ENCODE data around the gene MCU. TPM values are rescaled to one million over a fixed set of nuclear protein-coding genes. Genes with fewer than 3 reads are reported as not detected.

Gene MCU
- polyA plus RNA-seq, 1 of the 3 experiments (the other 2 are of a cell fraction) = 20.6 TPM

GRCh38 chr10:72898616-72899015, 206.7 kb downstream of the MCU start:
- Histone ChIP-seq H3K9me2 (no peaks in the 10 kb centered on the region), H3K27ac (ENCODE audit: low read depth in 2 of 2, low read length in 1 of 2) (no peak overlapping the region), H3K36me3 (replicated peaks in 1 of 2; ENCODE audit: control insufficient read depth in 1 of 2, insufficient read depth in 2 of 2, low read length in 1 of 2) (no peaks in the 10 kb centered on the region), H4K20me1 (ENCODE audit: insufficient read depth) (no peaks in the 10 kb centered on the region), H3F3A (replicated peaks; ENCODE audit: insufficient read depth) (no peaks in the 10 kb centered on the region), H3K4me2 (no peak overlapping the region), H3K4me3 (ENCODE audit: low read depth in 2 of 2, low read length in 1 of 2) (no peak overlapping the region), H3K4me1 (ENCODE audit: control insufficient read depth in 1 of 2, insufficient read depth in 2 of 2, low read depth in 1 of 2, low read length in 1 of 2) (no peaks in the 10 kb centered on the region), H3K9me3 (no peaks in the 10 kb centered on the region), H2AFZ (ENCODE audit: low read depth) (no peak overlapping the region), H3K79me2 (ENCODE audit: insufficient read depth) (no peaks in the 10 kb centered on the region), H3K27me3 (ENCODE audit: insufficient read depth) (no peaks in the 10 kb centered on the region), H3K9ac (no peak overlapping the region)
- WGBS (ENCODE audit: low lambda C conversion rate) = 98% methylated on average over 5 of the region's 10 CpGs
- no peak for DNase-seq
- ChIA-PET POLR2A (no interaction called here), CTCF (interaction anchor here (0.9 kb wide), 1 partner anchor 25 kb away, joined by 3 read pairs; no protein-coding TSS in a partner anchor)
- no peak for TF ChIP-seq GATA2 (CRISPR knock-in tag; IDR thresholded peaks at IDR 0.05)
- no peak for TF ChIP-seq FOXM1 (IDR thresholded peaks at IDR 0.05; ENCODE audit: low read depth)
- TF ChIP-seq SIN3A (IDR thresholded peaks at IDR 0.05; ENCODE audit: borderline replicate concordance, low read depth, low read length) = no peak
- no peak for TF ChIP-seq FOXJ3 (CRISPR knock-in tag; IDR thresholded peaks at IDR 0.05)
- TF ChIP-seq YY1 (IDR thresholded peaks at IDR 0.05; ENCODE audit: low read depth) = no peak
- TF ChIP-seq, protein P1, sequence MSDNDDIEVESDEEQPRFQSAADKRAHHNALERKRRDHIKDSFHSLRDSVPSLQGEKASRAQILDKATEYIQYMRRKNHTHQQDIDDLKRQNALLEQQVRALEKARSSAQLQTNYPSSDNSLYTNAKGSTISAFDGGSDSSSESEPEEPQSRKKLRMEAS (IDR thresholded peaks at IDR 0.05; ENCODE audit: low read depth) = no peak
- TF ChIP-seq IRF3 (IDR thresholded peaks at IDR 0.05; ENCODE audit: low read depth, low read length) = no peak
- TF ChIP-seq REST (IDR thresholded peaks at IDR 0.05; ENCODE audit: low read depth, low read length) = no peak
- no peak for TF ChIP-seq MXI1 (IDR thresholded peaks at IDR 0.05; ENCODE audit: low read depth, low read length)
- TF ChIP-seq, protein P2, sequence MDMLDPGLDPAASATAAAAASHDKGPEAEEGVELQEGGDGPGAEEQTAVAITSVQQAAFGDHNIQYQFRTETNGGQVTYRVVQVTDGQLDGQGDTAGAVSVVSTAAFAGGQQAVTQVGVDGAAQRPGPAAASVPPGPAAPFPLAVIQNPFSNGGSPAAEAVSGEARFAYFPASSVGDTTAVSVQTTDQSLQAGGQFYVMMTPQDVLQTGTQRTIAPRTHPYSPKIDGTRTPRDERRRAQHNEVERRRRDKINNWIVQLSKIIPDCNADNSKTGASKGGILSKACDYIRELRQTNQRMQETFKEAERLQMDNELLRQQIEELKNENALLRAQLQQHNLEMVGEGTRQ (IDR thresholded peaks at IDR 0.05; ENCODE audit: borderline replicate concordance, low read depth, low read length) = no peak

GRCh38 chr10:72899545-72899944, 207.6 kb downstream of the MCU start:
- ChIA-PET POLR2A (no interaction called here), CTCF (interaction anchor here (1.3 kb wide), 1 partner anchor 536 kb away, joined by 3 read pairs; no protein-coding TSS in a partner anchor)
- Histone ChIP-seq H3K9me2 (no peaks in the 10 kb centered on the region), H3K27me3 (ENCODE audit: insufficient read depth) (no peaks in the 10 kb centered on the region), H3K9ac (no peak overlapping the region), H2AFZ (ENCODE audit: low read depth) (no peak overlapping the region), H3F3A (replicated peaks; ENCODE audit: insufficient read depth) (no peaks in the 10 kb centered on the region), H3K79me2 (ENCODE audit: insufficient read depth) (no peaks in the 10 kb centered on the region), H3K4me3 (ENCODE audit: low read depth in 2 of 2, low read length in 1 of 2) (no peak overlapping the region), H4K20me1 (ENCODE audit: insufficient read depth) (no peaks in the 10 kb centered on the region), H3K4me2 (no peak overlapping the region), H3K36me3 (replicated peaks in 1 of 2; ENCODE audit: control insufficient read depth in 1 of 2, insufficient read depth in 2 of 2, low read length in 1 of 2) (no peaks in the 10 kb centered on the region), H3K9me3 (no peaks in the 10 kb centered on the region), H3K27ac (ENCODE audit: low read depth in 2 of 2, low read length in 1 of 2) (no peak overlapping the region), H3K4me1 (ENCODE audit: control insufficient read depth in 1 of 2, insufficient read depth in 2 of 2, low read depth in 1 of 2, low read length in 1 of 2) (no peaks in the 10 kb centered on the region)
- DNase-seq = no peak
- WGBS (ENCODE audit: low lambda C conversion rate) = 74% methylated on average over 1 of the region's 1 CpG
- TF ChIP-seq, protein P2 (IDR thresholded peaks at IDR 0.05; ENCODE audit: borderline replicate concordance, low read depth, low read length) = no peak
- TF ChIP-seq, protein P1 (IDR thresholded peaks at IDR 0.05; ENCODE audit: low read depth) = no peak
- TF ChIP-seq JUND (IDR thresholded peaks at IDR 0.05) (no peak), ELF1 (IDR thresholded peaks at IDR 0.05) (no peak), NRF1 (IDR thresholded peaks at IDR 0.05; ENCODE audit: low read depth, low read length) (no peak), RCOR1 (IDR thresholded peaks at IDR 0.05; ENCODE audit: low read length) (no peak), FOXM1 (IDR thresholded peaks at IDR 0.05; ENCODE audit: low read depth) (no peak), IRF3 (IDR thresholded peaks at IDR 0.05; ENCODE audit: low read depth, low read length) (no peak)
- TF ChIP-seq, protein P3, sequence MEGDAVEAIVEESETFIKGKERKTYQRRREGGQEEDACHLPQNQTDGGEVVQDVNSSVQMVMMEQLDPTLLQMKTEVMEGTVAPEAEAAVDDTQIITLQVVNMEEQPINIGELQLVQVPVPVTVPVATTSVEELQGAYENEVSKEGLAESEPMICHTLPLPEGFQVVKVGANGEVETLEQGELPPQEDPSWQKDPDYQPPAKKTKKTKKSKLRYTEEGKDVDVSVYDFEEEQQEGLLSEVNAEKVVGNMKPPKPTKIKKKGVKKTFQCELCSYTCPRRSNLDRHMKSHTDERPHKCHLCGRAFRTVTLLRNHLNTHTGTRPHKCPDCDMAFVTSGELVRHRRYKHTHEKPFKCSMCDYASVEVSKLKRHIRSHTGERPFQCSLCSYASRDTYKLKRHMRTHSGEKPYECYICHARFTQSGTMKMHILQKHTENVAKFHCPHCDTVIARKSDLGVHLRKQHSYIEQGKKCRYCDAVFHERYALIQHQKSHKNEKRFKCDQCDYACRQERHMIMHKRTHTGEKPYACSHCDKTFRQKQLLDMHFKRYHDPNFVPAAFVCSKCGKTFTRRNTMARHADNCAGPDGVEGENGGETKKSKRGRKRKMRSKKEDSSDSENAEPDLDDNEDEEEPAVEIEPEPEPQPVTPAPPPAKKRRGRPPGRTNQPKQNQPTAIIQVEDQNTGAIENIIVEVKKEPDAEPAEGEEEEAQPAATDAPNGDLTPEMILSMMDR (IDR thresholded peaks at IDR 0.05) = no peak

Data from SK-N-SH (cell line).